ENCODE results near the gene ZP1.
A peak's percentile ranks its signal among the peaks of the same experiment; 100 is the strongest.
"Not testable (repeated sequence)": the region's sequence is repeated elsewhere in the genome, so short reads cannot be mapped to it uniquely, and the experiment has no call there.

The ZP1 gene

DNA sequence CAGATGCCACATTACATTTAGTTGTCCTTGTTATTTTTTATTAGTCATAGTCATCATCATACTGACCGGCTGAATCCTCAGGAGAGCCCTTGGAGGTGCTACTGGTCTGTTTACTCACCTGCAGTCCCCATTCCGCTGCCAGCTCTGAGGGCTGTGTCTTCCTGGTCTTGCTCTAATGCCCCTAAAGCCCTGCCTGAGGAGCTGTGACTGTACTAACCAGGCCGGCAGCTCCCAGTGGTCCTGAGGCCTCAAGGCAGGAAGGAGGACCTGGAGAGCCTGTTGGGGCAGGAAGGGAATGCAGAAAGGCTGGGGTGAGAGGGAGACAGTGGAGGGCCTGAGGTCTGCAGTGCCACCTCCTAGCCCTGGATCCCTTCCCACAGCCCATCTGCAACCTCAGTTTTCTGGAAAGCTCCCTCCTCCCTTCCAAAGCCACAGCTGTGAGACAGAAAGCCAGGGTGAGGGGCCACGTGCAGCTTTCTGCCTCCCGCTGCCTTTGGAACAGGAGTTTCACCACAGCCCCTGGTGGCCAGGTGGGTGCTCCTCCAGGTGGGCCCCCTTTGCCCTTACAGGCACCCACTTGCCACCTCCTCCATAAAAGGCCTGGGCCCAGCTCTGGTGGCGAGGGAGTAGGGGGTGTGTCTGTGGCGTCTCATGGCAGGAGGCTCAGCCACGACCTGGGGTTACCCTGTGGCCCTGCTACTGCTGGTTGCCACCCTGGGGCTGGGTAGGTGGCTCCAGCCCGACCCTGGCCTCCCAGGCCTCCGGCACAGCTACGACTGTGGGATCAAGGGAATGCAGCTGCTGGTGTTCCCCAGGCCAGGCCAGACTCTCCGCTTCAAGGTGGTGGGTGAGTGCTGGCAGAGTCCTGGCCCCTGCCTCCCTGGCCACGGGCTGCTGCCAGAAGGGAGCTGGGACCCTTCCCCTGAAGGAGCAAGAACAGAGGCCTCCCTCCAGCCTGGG lies at the start of gene ZP1:
TSS of gene ZP1 (plus strand) at position 632 of the 960 bp plus-strand sequence. CDS start at position 652, 20 bp downstream.
- DNase-seq: no peak

DNA sequence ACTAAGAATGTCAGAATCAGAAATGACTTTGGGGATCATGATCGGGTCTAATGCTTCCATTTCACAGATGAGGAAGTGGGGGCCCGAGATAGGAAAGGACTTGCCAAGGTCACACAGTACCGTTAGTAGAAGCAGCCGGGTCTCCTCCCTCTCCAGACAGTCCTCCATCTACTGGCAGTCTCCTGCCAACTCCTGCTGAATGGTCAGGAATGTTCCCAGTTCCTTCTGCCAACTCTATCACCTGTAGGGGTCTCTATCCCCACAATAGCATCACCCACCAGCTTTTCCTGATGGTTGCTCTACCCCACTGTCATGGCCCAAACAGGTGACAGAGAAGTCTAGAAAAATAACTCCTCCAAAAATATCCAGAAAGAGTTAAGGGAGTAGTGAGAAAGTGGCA lies 49.3 kb upstream of the ZP1 start:
- no peak for DNase-seq

- no peak for DNase-seq
Observed at GRCh38 chr11:60821827-60822599, 45.3 kb upstream of the ZP1 start.

DNA sequence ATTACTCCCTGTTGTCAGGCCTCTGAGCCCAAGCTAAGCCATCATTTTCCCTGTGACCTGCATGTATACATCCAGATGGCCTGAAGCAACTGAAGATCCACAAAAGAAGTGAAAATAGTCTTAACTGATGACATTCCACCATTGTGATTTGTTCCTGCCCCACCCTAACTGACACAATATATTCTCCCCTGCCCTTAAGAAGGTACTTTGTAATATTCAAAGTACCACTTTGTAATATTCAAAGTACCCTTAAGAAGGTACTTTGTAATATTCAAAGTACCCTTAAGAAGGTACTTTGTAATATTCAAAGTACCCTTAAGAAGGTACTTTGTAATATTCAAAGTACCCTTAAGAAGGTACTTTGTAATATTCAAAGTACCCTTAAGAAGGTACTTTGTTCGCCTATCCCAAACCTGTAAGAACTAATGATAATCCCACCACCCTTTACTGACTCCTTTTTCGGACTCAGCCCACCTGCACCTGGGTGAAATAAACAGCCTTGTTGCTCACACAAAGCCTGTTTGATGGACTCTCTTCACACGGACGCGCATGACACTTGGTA lies 43.5 kb upstream of the ZP1 start:
- DNase-seq: not testable (repeated sequence)

- DNase-seq: no peak
Observed at GRCh38 chr11:60825118-60825517, 42.2 kb upstream of the ZP1 start.

GRCh38 chr11:60825790-60826189 lies 41.6 kb upstream of the ZP1 start:
- DNase-seq: no peak

GRCh38 chr11:60830478-60831142 lies 36.7 kb upstream of the ZP1 start:
- DNase-seq: no peak

DNA sequence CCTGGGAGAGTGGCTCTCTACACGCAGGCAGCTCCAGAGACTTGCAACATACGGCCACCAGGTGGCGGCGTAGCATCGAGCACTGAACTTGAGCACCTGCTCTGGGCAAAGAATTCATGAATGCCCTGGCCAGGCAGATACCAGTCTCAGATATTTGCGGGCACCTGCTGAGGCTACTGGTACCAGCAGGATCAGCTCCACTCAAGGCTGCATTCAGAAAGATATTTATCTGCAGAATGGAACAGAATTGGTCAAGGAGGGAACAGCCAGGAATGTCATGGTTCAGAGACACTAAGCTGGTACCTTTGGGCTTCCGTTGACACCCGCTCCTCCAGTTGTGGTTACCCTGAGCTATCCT lies 36.2 kb upstream of the ZP1 start:
- DNase-seq: peak; percentile 62

GRCh38 chr11:60831501-60832079 lies 35.8 kb upstream of the ZP1 start:
- peak; percentile 7 for DNase-seq

DNA sequence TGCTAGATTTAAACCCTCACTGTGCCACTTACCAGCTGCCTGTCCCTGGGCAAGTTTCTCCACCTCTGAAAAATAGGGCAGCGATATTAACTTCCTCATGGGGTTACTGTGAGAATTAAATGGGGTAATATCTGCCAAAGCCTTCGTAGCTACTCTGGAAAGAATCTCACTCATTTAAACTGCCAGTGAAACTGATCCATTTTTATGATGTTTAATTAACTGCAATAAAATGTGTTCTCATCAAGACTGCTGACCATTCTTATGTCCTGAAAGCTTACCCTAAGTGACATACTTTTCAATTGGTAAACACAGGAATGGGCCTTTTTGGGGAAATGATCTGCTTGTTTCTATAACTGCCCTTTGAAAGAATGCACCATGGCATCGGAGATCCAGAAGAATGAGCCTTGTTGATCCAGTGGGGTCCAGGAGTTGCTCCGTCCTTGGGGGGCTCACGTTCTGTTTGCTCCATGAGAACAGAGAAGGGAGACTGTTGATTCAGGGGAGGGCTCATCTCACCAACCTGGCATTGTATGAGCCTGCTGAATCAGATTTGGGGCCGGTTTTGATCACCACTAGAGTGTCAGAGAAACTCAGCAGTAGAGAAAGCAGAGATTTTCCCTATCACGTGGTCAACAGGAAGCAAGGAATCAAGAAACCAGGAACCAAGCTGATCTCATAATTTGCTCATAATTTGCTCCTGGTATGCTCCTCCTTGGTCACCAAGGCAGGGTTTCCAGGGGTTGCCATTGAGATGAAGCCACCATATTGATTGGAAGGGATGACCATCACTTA lies 32.4 kb upstream of the ZP1 start:
- no peak for DNase-seq

DNA sequence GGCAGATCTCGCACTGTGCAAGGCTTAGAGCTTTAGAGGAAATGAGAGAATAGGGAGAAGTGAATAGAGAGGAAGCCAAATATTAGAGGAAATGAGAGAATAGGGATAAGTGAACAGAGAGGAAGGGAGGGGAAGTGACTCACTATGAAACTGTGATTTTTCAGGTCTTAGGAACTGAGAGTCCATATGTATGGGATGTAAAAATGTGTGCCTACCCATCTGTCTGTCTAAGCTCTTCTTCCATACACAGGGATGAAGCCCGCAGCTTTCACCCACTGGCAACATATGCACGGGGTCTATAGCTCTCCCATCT lies 31.9 kb upstream of the ZP1 start:
- DNase-seq: no peak

GRCh38 chr11:60836866-60837515 lies 30.4 kb upstream of the ZP1 start:
- no peak for DNase-seq

DNA sequence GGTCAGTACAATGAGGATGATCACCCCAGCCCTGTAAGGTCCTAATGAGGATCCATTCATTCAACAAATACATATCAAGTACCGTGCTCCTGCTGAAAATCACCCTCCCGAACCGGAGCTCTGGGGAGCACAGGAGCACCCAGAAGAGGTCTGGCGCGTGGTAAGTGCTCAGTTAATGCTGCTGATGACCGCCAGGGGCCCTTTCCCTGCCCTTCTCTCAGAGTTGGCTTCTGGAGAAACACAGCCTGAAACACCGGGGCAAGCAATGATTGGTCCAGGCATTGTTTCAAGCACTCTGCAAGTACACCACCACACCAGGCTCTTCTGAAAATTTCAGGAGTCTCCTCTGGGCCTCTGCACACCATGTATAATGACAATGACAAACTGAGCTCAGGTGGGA lies 29.2 kb upstream of the ZP1 start:
- DNase-seq: no peak

DNA sequence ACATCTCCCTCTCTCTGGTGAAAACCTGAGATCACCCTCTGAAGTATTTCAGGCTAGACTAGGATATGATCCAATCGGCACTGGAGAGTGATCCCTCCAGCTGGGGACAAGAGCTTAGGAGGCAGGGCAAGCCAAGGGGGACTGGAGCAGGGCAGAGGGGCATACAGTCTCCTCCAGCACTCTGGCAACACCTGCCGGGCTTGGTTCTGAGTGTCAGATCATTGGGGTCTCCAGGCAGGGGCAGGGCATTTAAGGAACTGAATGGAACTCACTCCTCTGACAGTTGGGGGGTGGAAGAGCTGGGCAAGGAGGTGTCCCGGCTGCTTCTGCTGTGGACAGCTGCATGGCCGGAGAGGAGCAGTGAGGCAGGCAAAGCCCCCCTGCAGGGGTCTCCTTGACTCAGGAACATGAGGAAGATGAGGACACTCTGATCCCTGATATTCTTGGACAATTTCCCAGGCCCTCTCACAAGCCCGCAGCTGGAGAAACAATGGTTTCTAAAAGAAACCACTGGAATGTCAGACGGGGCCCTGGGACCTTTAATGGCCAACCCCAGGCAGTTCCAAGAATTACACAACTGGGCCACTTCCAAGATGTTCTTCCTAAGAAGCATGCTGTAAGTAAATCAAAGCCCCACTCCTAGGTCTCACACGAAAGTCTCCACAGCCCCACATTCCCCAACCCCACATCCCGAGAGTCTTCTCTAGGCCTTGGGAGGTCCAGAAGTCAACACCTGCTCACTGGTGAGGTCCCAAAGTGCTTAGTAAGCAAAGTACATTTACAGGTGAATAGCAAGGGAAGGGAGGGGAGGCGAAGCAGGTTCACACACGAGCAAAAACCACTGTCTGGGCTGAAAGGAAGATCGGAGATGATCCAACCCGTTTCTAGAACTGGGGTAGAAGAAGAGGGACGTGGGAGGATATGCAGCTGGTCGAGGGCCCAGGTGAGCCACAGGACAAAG lies 26.6 kb upstream of the ZP1 start:
- peak; percentile 91 for DNase-seq

- peak; percentile 95 for DNase-seq
Observed at GRCh38 chr11:60841797-60842667, 25.3 kb upstream of the ZP1 start, which contains the start of gene CCDC86. Gene CCDC86, plus strand, starts transcription at chr11:60842113. Its CDS starts 12 bp downstream, at chr11:60842125.

GRCh38 chr11:60842668-60843600 lies 24.4 kb upstream of the ZP1 start:
- DNase-seq: no peak

GRCh38 chr11:60844045-60844869 lies 23.1 kb upstream of the ZP1 start:
- no peak for DNase-seq

Data from fibroblast of skin of right biceps (primary cell).